Left renal cortex interstitium (tissue), 4 donors: ENCODE results near the gene MAP4K1. TPM values are rescaled to one million over a fixed set of nuclear protein-coding genes. Genes with fewer than 3 reads are reported as not detected.

Experiments
- DNase-seq, 4 donors: peaks; one replicate each; pipeline ENCODE4 v3.0.0-alpha.2; 2013; ENCODE audit warnings: low read depth in 4 of 4, low spot score in 2 of 4, missing footprints in 1 of 4
- polyA plus RNA-seq, 4 donors: library from polyadenylated mRNA; unstranded; fragments of 120-200 nt; gene quantifications; one replicate each; pipeline ENCODE4 v1.2.1, GENCODE V29; 2013; ENCODE audit not compliant: insufficient read length in 4 of 4

MAP4K1 gene
- polyA plus RNA-seq, 4 donors = 2.1 to 5.0 (median 3.4) TPM

- DNase-seq = no peak
Measured at GRCh38 chr19:38549061-38549460, 68.7 kb downstream of the MAP4K1 start.

GRCh38 chr19:38547421-38547820 is 70.3 kb downstream of the MAP4K1 start:
- no peak for DNase-seq

GRCh38 chr19:38545596-38545995 is 72.2 kb downstream of the MAP4K1 start:
- no peak for DNase-seq

DNA sequence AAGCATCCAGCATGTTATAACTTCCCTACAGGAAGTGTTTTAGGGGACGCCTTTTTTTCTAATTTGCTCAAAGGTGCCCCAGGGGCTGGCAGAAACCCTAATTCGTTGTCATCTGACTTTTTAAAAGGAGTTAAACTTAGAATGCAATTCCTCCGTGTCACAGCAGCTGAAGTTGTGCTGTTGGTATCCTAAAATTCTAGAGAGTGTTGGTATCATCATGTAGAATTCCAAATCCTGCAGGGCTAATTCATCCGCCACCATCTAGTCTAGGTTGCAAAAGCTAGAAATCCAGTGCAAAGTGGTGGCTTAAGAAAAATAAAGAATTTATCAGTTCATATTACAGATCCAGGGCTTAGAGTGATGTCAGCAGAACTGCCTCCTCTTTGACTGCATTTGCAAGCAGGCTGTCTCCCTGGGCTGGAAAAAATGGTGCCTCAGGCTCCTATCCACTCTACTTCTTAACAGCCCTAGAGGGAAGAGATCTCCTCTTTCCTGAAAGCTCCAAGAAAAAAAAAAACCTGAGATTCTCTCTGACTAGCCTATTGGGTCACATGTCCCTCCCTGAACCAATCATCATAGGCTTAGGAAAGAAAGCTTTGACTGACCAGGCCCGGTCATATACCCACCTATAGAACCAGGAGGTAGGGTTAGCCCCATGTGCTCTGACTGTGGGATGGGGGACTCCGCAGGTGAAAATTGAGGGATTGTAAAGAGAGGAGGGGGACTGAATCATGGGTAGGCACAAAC is 73.0 kb downstream of the MAP4K1 start:
- no peak for DNase-seq

DNA sequence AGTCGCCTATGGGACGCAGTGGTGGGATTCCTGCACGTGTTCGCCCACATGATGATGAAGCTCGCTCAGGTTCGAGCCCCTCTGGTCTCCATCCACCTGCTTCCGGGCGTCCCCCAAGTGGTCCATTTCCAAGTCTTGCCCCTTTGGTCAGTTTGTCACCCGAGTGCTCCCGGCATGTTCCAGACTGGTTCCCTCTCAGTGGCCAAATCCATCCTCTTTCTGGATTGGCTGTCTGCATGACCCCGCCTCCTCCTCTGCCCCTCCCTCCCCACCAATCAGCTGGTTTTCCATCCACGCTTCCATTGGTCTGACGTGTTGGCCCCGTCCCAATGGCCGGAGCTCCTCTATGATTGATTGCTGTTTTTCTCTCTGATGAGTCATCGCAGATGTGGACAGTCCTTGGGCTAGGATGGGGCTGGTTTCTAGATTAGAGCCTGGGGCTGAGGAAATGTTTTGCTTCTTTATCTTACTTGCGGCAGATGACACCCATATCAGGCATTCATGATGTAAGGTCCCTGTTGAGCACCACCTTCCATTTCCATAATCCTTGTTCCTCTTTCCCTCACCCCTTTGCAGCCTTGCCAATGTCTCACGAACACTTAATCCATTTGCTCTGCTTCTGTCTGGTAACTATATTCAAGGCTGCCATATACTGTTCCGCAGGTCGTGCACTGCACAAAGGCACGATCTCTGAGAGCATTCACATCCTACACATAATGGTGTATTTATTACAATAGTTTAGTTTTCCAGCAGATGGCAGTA is 73.8 kb downstream of the MAP4K1 start:
- peak in 2 of 4 donors; percentile 29 to 39 for DNase-seq

- DNase-seq = no peak
Measured at GRCh38 chr19:38543286-38543806, 74.4 kb downstream of the MAP4K1 start.

GRCh38 chr19:38542040-38542439 is 75.7 kb downstream of the MAP4K1 start:
- DNase-seq = no peak

DNA sequence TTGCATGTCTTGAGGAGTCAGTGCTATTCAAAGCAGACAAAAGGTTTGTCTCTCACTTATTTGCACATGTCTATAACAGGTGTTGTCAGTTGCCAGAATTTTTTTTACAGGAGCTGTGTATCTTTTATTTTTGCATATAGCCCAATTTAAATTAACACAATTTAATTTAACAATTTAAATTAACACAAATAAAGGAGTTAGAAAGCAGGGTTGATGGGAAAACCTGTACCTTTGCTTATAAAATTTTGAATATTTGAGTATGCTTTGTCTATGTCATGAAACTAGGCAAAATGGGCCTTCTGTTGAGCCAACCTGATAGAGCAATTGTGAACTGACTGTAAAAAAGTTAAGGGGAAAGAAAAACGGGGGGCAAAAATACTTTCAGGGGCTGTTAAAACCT is 78.0 kb downstream of the MAP4K1 start:
- no peak for DNase-seq

GRCh38 chr19:38538793-38539528 is 78.8 kb downstream of the MAP4K1 start:
- DNase-seq = no peak

- DNase-seq = no peak
Measured at GRCh38 chr19:38538386-38538785, 79.4 kb downstream of the MAP4K1 start.

Other genes starting within 250 kb of the MAP4K1 start
- 100 to 1,000 TPM; 150 to 193 (median 165) TPM for gene PSMD8, start 243.4 kb downstream of the MAP4K1 start, polyA plus RNA-seq
- gene GGN, start 229.9 kb downstream of the MAP4K1 start, polyA plus RNA-seq = 1 to 10 TPM in 1 of 4 donors, under 1 TPM in 3; 0.27 to 1.5 (median 0.69) TPM
- 1 to 10 TPM in 3 of 4 donors, under 1 TPM in 1; 0.78 to 1.5 (median 1.2) TPM for gene SPRED3, start 229.3 kb downstream of the MAP4K1 start, polyA plus RNA-seq
- 10 to 100 TPM; 12.2 to 20.2 (median 18.6) TPM for gene FAM98C, start 214.9 kb downstream of the MAP4K1 start, polyA plus RNA-seq
- 1 to 10 TPM in 1 of 4 donors, under 1 TPM in 3; 0.72 to 1.4 (median 0.82) TPM for gene RASGRP4, start 191.7 kb downstream of the MAP4K1 start, polyA plus RNA-seq
- 1 to 10 TPM; 4.2 to 7.2 (median 5.1) TPM for gene RYR1, start 184.3 kb downstream of the MAP4K1 start, polyA plus RNA-seq
- 100 to 1,000 TPM; 330 to 352 (median 340) TPM for gene EIF3K, start 1.2 kb upstream of the MAP4K1 start, polyA plus RNA-seq
- gene ACTN4, start 29.7 kb upstream of the MAP4K1 start, polyA plus RNA-seq = 100 to 1,000 TPM; 655 to 698 (median 680) TPM
- gene CAPN12, start 126.5 kb upstream of the MAP4K1 start, polyA plus RNA-seq = 10 to 100 TPM in 2 of 4 donors, 1 to 10 TPM in 2; 4.6 to 11.3 (median 7.4) TPM
- 1 to 10 TPM in 1 of 4 donors, under 1 TPM in 2, not detected in 1; 0.41 to 1.4 (median 0.71) TPM for gene LGALS7, start 155.6 kb upstream of the MAP4K1 start, polyA plus RNA-seq
- gene LGALS7B, start 171.2 kb upstream of the MAP4K1 start, polyA plus RNA-seq = 1 to 10 TPM in 2 of 4 donors, under 1 TPM in 1, not detected in 1; 0.95 to 3.2 (median 1.4) TPM
- gene LGALS4, start 195.0 kb upstream of the MAP4K1 start, polyA plus RNA-seq = 1 to 10 TPM in 3 of 4 donors, under 1 TPM in 1; 0.97 to 3.0 (median 2.0) TPM
- 100 to 1,000 TPM; 149 to 161 (median 153) TPM for gene ECH1, start 213.8 kb upstream of the MAP4K1 start, polyA plus RNA-seq
- 100 to 1,000 TPM; 434 to 500 (median 466) TPM for gene HNRNPL, start 232.0 kb upstream of the MAP4K1 start, polyA plus RNA-seq